ENCODE measurements around the gene EPB41. TPM values are rescaled to one million over a fixed set of nuclear protein-coding genes. Genes with fewer than 3 reads are reported as not detected.
"Not testable (repeated sequence)": the region's sequence is repeated elsewhere in the genome, so short reads cannot be mapped to it uniquely, and the experiment has no call there.

Gene EPB41
- total RNA-seq, 2 experiments from 2014 or later = 70.3 to 79.4 TPM

- ChIA-PET CTCF (no interaction called here), POLR2A (no interaction called here)
These were observed 215.5 kb downstream of the EPB41 start for GRCh38 chr1:29129916-29130315.

GRCh38 chr1:29131056-29131455 lies 216.7 kb downstream of the EPB41 start:
- CTCF ChIA-PET, POLR2A ChIA-PET: not testable (repeated sequence)

GRCh38 chr1:29133861-29134694 lies 219.7 kb downstream of the EPB41 start:
- CTCF ChIA-PET = no interaction called here
- POLR2A ChIA-PET = no interaction called here

GRCh38 chr1:29134695-29135028 lies 220.3 kb downstream of the EPB41 start:
- CTCF ChIA-PET = no interaction called here

GRCh38 chr1:29136391-29136915 lies 222.1 kb downstream of the EPB41 start:
- CTCF ChIA-PET = interaction anchor here (0.7 kb wide), 1 partner anchor 22 kb away, joined by 4 read pairs; no protein-coding TSS in a partner anchor
- POLR2A ChIA-PET = no interaction called here

More at GRCh38 chr1:29134695-29135028, 220.3 kb downstream of the EPB41 start:
- POLR2A ChIA-PET = interaction anchor here (1.0 kb wide), 1 partner anchor 9 kb away, joined by 3 read pairs; no protein-coding TSS in a partner anchor

- ChIA-PET CTCF (no interaction called here), POLR2A (no interaction called here)
These were observed 228.3 kb downstream of the EPB41 start for GRCh38 chr1:29142714-29143113.

- CTCF ChIA-PET = no interaction called here
These were observed 229.8 kb downstream of the EPB41 start for GRCh38 chr1:29144178-29144577.

GRCh38 chr1:29145739-29146437 lies 231.5 kb downstream of the EPB41 start:
- POLR2A ChIA-PET = no interaction called here
- CTCF ChIA-PET = interaction anchor here (0.7 to 1.1 kb wide), 2 partner anchors 337 to 400 kb away, joined by 3 to 4 read pairs; no protein-coding TSS in a partner anchor

More at GRCh38 chr1:29144178-29144577, 229.8 kb downstream of the EPB41 start:
- POLR2A ChIA-PET = interaction anchor here (0.7 kb wide), 1 partner anchor 9 kb away, joined by 3 read pairs; no protein-coding TSS in a partner anchor

- ChIA-PET CTCF (no interaction called here), POLR2A (no interaction called here)
These were observed 234.5 kb downstream of the EPB41 start for GRCh38 chr1:29148656-29149491.

- CTCF ChIA-PET = interaction anchor here (0.6 kb wide), 1 partner anchor 821 kb away, joined by 3 read pairs; no protein-coding TSS in a partner anchor
- POLR2A ChIA-PET = not testable (repeated sequence)
These were observed 236.0 kb downstream of the EPB41 start for GRCh38 chr1:29150346-29150745.

GRCh38 chr1:29152046-29152805 lies 237.9 kb downstream of the EPB41 start:
- POLR2A ChIA-PET = no interaction called here
- CTCF ChIA-PET = no interaction called here

GRCh38 chr1:29156543-29157268 lies 242.3 kb downstream of the EPB41 start:
- POLR2A ChIA-PET = interaction anchor here (0.6 to 0.7 kb wide), 2 partner anchors 21 to 267 kb away, joined by 6 to 7 read pairs; no protein-coding TSS in a partner anchor
- CTCF ChIA-PET = interaction anchor here (0.7 to 0.9 kb wide), 2 partner anchors 10 to 31 kb away, joined by 3 read pairs; no protein-coding TSS in a partner anchor

- CTCF ChIA-PET = interaction anchor here (0.9 kb wide), 1 partner anchor 32 kb away, joined by 3 read pairs; no protein-coding TSS in a partner anchor
- POLR2A ChIA-PET = interaction anchor here (0.6 kb wide), 1 partner anchor 21 kb away, joined by 7 read pairs; no protein-coding TSS in a partner anchor
These were observed 242.9 kb downstream of the EPB41 start for GRCh38 chr1:29157269-29157601.

GRCh38 chr1:29159773-29160172 lies 245.4 kb downstream of the EPB41 start:
- POLR2A ChIA-PET = no interaction called here
- CTCF ChIA-PET = interaction anchor here (0.6 kb wide), 2 partner anchors 20 to 1723 kb away, joined by 3 to 5 read pairs; no protein-coding TSS in a partner anchor

GRCh38 chr1:29162025-29162424 lies 247.7 kb downstream of the EPB41 start:
- ChIA-PET CTCF (interaction anchor here (0.5 kb wide), 1 partner anchor 287 kb away, joined by 3 read pairs; no protein-coding TSS in a partner anchor), POLR2A (no interaction called here)

GRCh38 chr1:29162476-29163138 lies 248.2 kb downstream of the EPB41 start:
- ChIA-PET POLR2A (no interaction called here), CTCF (interaction anchor here (0.5 kb wide), 1 partner anchor 288 kb away, joined by 3 read pairs; no protein-coding TSS in a partner anchor)

- ChIA-PET POLR2A (no interaction called here), CTCF (no interaction called here)
These were observed 250.2 kb downstream of the EPB41 start for GRCh38 chr1:29164588-29164987.
